ENCODE results near the gene TRIM25. TPM values are rescaled to one million over a fixed set of nuclear protein-coding genes. Genes with fewer than 3 reads are reported as not detected.

TRIM25 gene
- total RNA-seq, 1 experiment from 2014 or later, result 135 TPM

DNA sequence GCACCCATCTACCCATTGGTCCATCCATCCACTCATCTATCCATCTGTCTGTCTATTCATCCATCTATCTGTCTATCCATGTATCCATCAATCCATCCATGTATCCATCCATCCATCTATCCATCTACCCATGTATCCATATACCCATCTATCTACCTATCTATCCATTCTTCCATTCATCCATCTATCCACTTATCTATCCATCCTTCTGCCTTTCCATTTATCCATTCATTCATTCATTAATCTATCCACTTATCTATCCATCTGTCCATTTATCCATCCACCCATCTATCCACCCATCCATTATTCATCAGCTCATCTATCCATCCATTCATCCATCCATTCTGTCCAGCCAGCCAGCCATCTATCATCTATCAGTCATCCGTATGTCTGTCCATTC lies 21.5 kb downstream of the TRIM25 start (continued):
- TF ChIP-seq CBX3 (IDR thresholded peaks at IDR 0.05; ENCODE audit: low read depth), result no peak

DNA sequence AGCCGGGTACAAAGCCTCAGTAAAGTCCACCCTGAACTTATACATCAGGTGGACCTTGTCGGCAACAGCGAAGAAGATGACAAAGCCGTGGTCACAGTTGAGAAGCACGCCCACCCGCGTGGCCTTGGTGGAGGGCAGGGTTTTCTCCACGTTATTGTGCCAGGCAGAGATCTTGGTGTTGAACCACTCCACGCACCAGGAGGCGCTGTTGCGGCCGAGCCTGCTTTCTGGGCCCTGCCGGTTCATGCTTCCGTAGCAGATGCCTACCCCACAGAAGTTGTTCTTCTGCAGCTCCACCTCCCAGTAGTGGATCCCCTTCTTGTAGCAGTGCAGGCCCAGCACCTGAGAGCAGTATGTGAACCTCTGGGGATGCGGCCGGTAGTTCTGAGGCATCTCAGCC lies 22.1 kb downstream of the TRIM25 start:
- no TSS peak for BruUV-seq (replicated peaks)
- no peak for DNase-seq (ENCODE audit: low read depth, low spot score)
- intact Hi-C loops (cut with micrococcal nuclease), result no loop called here
- Histone ChIP-seq H2AFZ (ENCODE audit: low read depth, low read length, poor library complexity, severe bottlenecking) (no peak overlapping the region), H3K79me2 (ENCODE audit: insufficient read depth, low read length) (no peaks in the 10 kb centered on the region), H3K9me3 (ENCODE audit: control insufficient read depth in 1 of 2, insufficient read depth in 1 of 2, low read depth in 1 of 2, low read length in 2 of 2) (peaks cover 5 to 7% of the 10 kb centered on the region in 2 experiments; a peak in 2 of 4 replicates), H3K9me2 (ENCODE audit: insufficient read depth) (no peaks in the 10 kb centered on the region), H3K27ac (ENCODE audit: low read depth, low read length) (no peak overlapping the region), H3K27me3 (ENCODE audit: insufficient read depth, low read length) (no peaks in the 10 kb centered on the region), H4K20me1 (ENCODE audit: insufficient read depth) (no peaks in the 10 kb centered on the region), H3K4me1 (ENCODE audit: control insufficient read depth in 1 of 2, insufficient read depth in 2 of 2, low read length in 2 of 2) (peaks cover 0 to 5% of the 10 kb centered on the region in 2 experiments; a peak in 1 of 4 replicates), H3K4me2 (ENCODE audit: low read length) (no peak overlapping the region), H3K9ac (ENCODE audit: low read length) (no peak overlapping the region), H3K36me3 (ENCODE audit: control insufficient read depth in 1 of 2, insufficient read depth in 2 of 2, low read length in 2 of 2) (peaks cover 41 to 84% of the 10 kb centered on the region in 2 experiments), H3K4me3 (replicated peaks in 1 of 2; ENCODE audit: low read depth in 1 of 2, low read length in 2 of 2) (no peak overlapping the region)
- ChIA-PET POLR2A (interaction anchor here (1.8 kb wide), 1 partner anchor 22 kb away, joined by 6 read pairs; the partner anchor contains the start of gene TRIM25), RAD21 (ENCODE audit: low non-redundant PET in 1 of 2, low total read pairs in 2 of 2, uncharacterized antibody in 2 of 2, unreplicated experiment in 2 of 2) (no interaction called here), CTCF (no interaction called here)
- peak; percentile 52 for ATAC-seq
- TF ChIP-seq POLR2AphosphoS5 (IDR thresholded peaks at IDR 0.05; ENCODE audit: low read depth, low read length), result 0 out of 2 replicates have a peak, but pooled peaks have one; percentile 18
- TF ChIP-seq, protein P1, sequence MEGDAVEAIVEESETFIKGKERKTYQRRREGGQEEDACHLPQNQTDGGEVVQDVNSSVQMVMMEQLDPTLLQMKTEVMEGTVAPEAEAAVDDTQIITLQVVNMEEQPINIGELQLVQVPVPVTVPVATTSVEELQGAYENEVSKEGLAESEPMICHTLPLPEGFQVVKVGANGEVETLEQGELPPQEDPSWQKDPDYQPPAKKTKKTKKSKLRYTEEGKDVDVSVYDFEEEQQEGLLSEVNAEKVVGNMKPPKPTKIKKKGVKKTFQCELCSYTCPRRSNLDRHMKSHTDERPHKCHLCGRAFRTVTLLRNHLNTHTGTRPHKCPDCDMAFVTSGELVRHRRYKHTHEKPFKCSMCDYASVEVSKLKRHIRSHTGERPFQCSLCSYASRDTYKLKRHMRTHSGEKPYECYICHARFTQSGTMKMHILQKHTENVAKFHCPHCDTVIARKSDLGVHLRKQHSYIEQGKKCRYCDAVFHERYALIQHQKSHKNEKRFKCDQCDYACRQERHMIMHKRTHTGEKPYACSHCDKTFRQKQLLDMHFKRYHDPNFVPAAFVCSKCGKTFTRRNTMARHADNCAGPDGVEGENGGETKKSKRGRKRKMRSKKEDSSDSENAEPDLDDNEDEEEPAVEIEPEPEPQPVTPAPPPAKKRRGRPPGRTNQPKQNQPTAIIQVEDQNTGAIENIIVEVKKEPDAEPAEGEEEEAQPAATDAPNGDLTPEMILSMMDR (IDR thresholded peaks at IDR 0.05 in 2 of 3, conservative IDR thresholded peaks at IDR 0.05 in 1 of 3; ENCODE audit: borderline replicate concordance in 1 of 3, insufficient read depth in 1 of 3, low read depth in 2 of 3, low read length in 2 of 3), result peak; percentile 22 to 69 (median 58); a peak in 4 of 6 replicates
- no peak for TF ChIP-seq FOSL1 (IDR thresholded peaks at IDR 0.05; ENCODE audit: low read depth)
- no peak for TF ChIP-seq EGR1 (IDR thresholded peaks at IDR 0.05; ENCODE audit: low read depth)
- TF ChIP-seq, protein P2, sequence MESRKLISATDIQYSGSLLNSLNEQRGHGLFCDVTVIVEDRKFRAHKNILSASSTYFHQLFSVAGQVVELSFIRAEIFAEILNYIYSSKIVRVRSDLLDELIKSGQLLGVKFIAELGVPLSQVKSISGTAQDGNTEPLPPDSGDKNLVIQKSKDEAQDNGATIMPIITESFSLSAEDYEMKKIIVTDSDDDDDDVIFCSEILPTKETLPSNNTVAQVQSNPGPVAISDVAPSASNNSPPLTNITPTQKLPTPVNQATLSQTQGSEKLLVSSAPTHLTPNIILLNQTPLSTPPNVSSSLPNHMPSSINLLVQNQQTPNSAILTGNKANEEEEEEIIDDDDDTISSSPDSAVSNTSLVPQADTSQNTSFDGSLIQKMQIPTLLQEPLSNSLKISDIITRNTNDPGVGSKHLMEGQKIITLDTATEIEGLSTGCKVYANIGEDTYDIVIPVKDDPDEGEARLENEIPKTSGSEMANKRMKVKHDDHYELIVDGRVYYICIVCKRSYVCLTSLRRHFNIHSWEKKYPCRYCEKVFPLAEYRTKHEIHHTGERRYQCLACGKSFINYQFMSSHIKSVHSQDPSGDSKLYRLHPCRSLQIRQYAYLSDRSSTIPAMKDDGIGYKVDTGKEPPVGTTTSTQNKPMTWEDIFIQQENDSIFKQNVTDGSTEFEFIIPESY (IDR thresholded peaks at IDR 0.05; ENCODE audit: extremely low read depth, insufficient replicate concordance, low read length), result no peak
- no peak for TF ChIP-seq EZH2phosphoT487 (IDR thresholded peaks at IDR 0.05; ENCODE audit: borderline replicate concordance)
- TF ChIP-seq RAD21 (IDR thresholded peaks at IDR 0.05; ENCODE audit: low read depth), result peak; percentile 39

Data from HCT116 (cell line).